Measurements from ENCODE around the gene RRAGB. TPM values are rescaled to one million over a fixed set of nuclear protein-coding genes. Genes with fewer than 3 reads are reported as not detected.

RRAGB gene
- total RNA-seq, 1 donor from 2014 or later = 15.2 TPM

DNA sequence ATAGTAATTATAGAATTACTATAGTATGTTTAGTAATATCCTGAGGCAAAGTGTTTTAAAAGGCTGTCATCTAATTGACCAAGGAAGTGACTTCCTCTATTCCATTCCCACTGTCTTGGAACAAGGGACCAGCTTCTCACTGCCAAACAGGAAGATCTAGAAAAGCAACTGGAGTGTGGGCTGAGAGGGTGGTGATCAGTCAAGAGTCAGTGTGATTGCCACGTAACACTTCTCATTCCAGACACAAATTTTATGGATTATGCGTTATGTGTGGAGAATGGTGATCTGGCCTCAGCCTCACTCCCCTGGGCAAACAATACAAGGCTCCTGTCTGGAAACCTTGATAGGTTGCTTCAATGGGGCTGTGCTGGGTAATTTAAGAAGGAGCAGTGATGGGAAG lies 60.0 kb downstream of the RRAGB start:
- H3K4me3 ChIP-seq = no peak overlapping the region
- DNase-seq (no peak), ATAC-seq (no peak)
- no peak for TF ChIP-seq CTCF (IDR thresholded peaks at IDR 0.05)
- no peaks in the 10 kb centered on the region for H3K27me3 ChIP-seq (ENCODE audit: low read depth)
- intact Hi-C loops (cut with DNase I) = no loop called here
- H3K27ac ChIP-seq = no peak overlapping the region
- H3K9me3 ChIP-seq = no peaks in the 10 kb centered on the region
- no peaks in the 10 kb centered on the region for H3K4me1 ChIP-seq
- no peaks in the 10 kb centered on the region for H3K36me3 ChIP-seq

DNA sequence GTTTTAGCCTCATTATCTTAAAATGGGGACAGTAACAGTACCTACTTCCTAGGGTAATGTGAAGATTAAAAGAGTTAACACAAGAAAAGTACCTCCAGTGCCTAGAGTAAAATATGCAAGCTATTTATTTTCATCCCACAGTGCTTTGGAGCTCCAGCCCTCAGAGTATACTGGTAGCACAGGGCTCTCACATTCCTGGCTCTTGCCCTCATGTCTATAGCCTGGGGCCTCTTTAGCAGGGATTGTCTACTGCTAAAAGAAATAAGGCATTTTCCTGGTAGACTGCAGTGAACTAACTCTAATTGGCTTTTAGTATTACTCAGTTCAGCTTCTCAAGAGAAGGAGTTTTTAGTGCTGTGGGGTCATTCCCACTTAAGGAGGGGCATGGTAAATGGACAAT lies 60.8 kb downstream of the RRAGB start:
- no peak for DNase-seq
- no peak for TF ChIP-seq CTCF (IDR thresholded peaks at IDR 0.05)
- Histone ChIP-seq H3K4me1 (no peaks in the 10 kb centered on the region), H3K27ac (no peak overlapping the region), H3K27me3 (ENCODE audit: low read depth) (no peaks in the 10 kb centered on the region), H3K36me3 (no peaks in the 10 kb centered on the region), H3K9me3 (no peaks in the 10 kb centered on the region), H3K4me3 (no peak overlapping the region)
- intact Hi-C loops (cut with DNase I) = no loop called here
- ATAC-seq = no peak

DNA sequence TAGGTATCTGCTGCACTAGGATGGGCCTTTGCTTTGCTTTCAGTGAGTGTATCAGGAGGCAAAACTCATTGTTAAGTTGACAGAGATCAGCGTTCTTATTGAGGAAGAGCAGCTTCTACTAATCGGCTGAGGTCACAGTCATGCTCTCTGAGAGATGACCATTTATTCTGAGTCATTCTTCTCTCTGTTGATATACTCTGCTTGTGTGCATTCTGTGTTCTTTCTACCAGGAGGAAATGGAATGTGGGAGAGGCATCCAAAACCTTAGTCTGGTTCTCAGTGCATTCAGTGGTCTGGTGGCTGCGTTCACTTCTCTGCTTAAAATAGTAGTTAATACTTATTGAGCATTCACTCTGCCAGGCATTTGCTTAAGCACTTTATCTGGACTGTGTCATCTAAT lies 66.2 kb downstream of the RRAGB start:
- no peak for ATAC-seq
- Histone ChIP-seq H3K27ac (no peak overlapping the region), H3K4me3 (no peak overlapping the region), H3K36me3 (no peaks in the 10 kb centered on the region), H3K9me3 (no peaks in the 10 kb centered on the region), H3K4me1 (no peaks in the 10 kb centered on the region), H3K27me3 (ENCODE audit: low read depth) (no peaks in the 10 kb centered on the region)
- intact Hi-C loops (cut with DNase I) = no loop called here
- DNase-seq = no peak
- TF ChIP-seq CTCF (IDR thresholded peaks at IDR 0.05) = no peak

DNA sequence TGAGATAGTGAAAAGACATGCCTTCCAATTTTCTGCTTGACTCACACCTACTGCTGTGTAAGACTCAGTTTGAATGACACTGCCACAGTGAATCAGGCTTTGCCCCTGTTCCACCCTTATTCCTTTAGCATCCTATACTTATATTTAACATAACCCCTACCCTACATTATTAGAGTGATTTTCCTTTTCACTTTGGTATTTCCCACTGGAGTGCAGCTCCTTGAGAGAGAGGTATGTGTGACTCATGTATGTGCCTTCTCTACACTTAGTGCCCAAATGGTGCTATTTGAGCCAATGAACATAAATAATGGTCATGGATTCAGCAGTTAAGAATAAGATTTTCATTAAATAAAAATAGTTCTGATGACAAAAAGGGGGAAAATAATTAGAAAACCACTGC lies 69.5 kb downstream of the RRAGB start:
- intact Hi-C loops (cut with DNase I) = no loop called here
- no peak for TF ChIP-seq CTCF (IDR thresholded peaks at IDR 0.05)
- H3K36me3 ChIP-seq = no peaks in the 10 kb centered on the region

DNA sequence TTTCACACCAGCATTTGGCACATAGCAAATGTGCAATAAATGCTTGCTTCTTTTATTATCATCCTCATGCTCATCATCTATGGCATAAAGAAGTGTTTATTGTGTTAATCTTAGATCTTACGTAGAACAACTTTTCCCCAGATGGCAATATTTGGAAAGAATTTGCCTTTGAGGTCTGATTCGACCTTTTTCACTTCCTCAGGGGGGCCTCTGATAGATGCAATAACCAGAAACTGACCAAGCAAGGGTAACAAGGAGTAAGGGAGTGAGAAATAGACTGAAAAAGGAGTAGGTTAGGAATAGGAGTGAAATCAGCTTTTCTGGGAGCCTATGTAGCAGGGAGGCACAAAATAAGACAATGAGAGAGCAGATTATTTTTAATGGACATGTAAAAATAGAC lies 70.2 kb downstream of the RRAGB start:
- no peak for TF ChIP-seq CTCF (IDR thresholded peaks at IDR 0.05)
- Histone ChIP-seq H3K4me3 (no peak overlapping the region), H3K36me3 (no peaks in the 10 kb centered on the region), H3K27ac (no peak overlapping the region), H3K27me3 (ENCODE audit: low read depth) (no peaks in the 10 kb centered on the region), H3K4me1 (no peaks in the 10 kb centered on the region), H3K9me3 (no peaks in the 10 kb centered on the region)
- DNase-seq = no peak
- intact Hi-C loops (cut with DNase I) = no loop called here
- ATAC-seq = no peak

More for the DNA sequence above, 69.5 kb downstream of the RRAGB start:
- Histone ChIP-seq H3K4me3 (no peak overlapping the region), H3K27ac (no peak overlapping the region), H3K9me3 (no peaks in the 10 kb centered on the region), H3K27me3 (ENCODE audit: low read depth) (no peaks in the 10 kb centered on the region), H3K4me1 (no peaks in the 10 kb centered on the region)
- DNase-seq (no peak), ATAC-seq (no peak)

GRCh38 chrX:55794405-55794804 lies 76.9 kb downstream of the RRAGB start:
- Histone ChIP-seq H3K4me1 (no peaks in the 10 kb centered on the region), H3K36me3 (no peaks in the 10 kb centered on the region), H3K27ac (no peak overlapping the region), H3K27me3 (ENCODE audit: low read depth) (no peaks in the 10 kb centered on the region), H3K9me3 (no peaks in the 10 kb centered on the region), H3K4me3 (no peak overlapping the region)
- intact Hi-C loops (cut with DNase I) = no loop called here
- DNase-seq = no peak
- no peak for ATAC-seq
- TF ChIP-seq CTCF (IDR thresholded peaks at IDR 0.05) = no peak
